HG03103 (cell line): ENCODE data around the gene PEMT.
"Not testable (repeated sequence)": the region's sequence is repeated elsewhere in the genome, so short reads cannot be mapped to it uniquely, and the experiment has no call there.

ENCODE experiments used
- ATAC-seq: cut with Tn5 transposase; IDR thresholded peaks from one replicate; pipeline ENCODE4 v1.9.1; 2021; ENCODE audit warnings: low read depth; ENCODE audit not compliant: unreplicated experiment

PEMT gene

DNA sequence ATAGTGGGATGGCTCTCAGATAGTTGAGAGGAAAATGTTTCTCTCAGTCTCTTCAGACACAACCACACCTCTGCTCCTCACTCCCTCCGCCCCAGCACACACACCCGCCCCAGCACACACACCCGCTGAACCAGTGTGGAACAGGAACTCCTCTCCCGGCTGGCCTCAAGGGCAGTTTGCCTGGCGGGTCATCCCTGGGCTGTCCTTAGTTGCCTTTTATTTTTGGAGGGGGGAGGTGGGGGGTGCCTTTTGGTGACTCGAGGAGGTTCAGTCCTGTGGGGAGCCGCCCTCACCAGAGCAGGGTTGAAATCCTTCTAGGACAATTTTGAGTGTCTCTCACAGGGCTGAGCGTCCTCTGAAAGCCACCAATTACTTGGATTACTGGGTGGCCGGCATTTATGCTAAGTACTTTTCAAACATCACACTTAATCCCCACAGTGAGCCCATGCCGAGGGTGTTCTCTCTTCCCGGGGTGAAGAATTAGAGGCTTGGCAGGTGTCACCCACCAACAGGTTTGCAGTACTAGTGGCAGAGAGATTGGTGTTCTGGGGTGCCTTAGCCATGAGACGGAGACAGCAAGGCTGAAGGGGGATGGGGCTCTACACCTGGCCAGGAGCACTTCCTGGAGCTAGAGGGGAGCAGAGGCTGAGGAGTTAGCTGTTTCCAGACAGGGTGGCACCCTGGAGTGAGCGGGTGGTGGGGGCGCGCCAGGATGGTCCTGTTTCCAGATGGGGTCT is 98.1 kb downstream of the PEMT start:
- ATAC-seq, result no peak

DNA sequence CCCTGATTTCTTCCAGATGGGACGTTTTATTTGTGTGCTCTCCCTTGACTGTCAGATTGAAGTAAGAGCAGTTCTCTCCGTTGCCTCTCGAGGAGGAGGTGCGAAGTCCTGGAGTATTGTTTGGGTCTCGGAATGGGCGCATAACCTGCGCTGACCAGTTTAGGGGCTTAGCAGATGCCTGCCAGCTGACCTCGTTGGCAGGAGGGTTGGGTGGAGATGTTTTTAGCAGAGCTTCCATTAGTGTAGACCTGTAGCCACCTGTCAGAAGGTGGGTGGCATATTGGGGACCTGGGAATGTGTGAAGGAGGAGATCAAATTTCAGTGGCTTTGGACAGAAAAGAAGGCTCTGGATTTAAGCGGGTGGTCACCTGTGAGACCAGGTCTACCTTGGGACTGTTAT is 98.9 kb downstream of the PEMT start:
- no peak for ATAC-seq

GRCh38 chr17:17492085-17492484 is 99.4 kb downstream of the PEMT start:
- ATAC-seq, result no peak

- ATAC-seq, result no peak
Measured at GRCh38 chr17:17491546-17491988, 99.9 kb downstream of the PEMT start.

GRCh38 chr17:17491031-17491471 is 100.5 kb downstream of the PEMT start:
- no peak for ATAC-seq

DNA sequence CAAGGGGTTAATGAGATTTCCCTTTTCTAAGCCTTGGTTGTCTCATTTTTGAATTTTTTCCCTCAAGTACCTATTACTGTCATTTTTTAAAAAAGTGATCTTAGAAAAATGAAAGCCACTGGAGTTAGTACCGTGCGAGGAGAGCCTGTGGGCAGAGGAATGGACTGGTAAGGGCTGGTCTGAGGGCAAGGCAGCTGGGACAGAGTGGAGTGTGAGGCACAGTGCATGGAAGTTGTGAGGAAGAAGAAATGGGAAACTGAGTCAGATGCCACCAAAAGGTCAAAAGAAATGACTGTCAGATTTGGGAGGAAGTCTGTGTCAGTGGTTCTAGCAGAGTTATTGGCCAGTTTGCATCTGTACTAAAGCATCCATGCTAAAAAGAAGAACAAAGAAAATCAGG is 103.5 kb downstream of the PEMT start:
- no peak for ATAC-seq

DNA sequence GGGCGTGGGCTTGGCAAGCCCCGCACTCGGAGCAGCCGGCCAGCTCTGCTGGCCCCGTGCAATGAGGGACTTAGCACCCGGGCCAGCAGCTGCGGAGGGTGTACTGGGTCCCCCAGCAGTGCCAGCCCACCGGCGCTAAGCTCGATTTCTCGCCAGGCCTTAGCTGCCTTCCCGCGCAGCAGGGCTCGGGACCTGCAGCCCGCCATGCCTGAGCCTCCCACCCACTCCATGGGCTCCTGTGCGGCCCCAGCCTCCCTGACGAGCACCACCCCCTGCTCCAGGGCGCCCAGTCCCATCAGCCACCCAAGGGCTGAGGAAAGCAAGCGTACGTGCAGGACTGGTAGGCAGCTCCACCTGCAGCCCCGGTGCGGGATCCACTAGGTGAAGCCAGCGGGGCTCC is 105.1 kb downstream of the PEMT start:
- not testable (repeated sequence) for ATAC-seq

- ATAC-seq, result no peak
Measured at GRCh38 chr17:17485420-17485819, 106.1 kb downstream of the PEMT start.

- no peak for ATAC-seq
Measured at GRCh38 chr17:17484451-17484899, 107.0 kb downstream of the PEMT start.

DNA sequence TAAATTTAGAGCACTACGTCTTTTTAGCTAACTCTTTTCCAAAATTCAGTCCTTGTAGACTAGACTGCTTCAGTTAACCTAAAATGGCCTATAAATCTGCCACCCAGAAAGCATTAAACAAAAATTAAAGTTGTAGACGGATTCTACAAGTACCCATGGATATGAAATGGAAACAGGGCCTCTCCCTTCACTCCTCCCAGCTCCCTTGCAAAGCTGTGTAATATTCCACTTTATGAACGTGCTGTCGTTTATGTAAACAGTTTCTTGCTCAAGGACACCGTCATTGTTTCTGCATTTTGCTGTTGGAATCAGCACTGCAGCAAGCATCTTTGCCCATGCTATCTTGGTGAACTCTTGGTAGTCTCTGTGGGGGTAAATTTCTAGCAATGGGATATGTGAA is 109.6 kb downstream of the PEMT start:
- no peak for ATAC-seq

- no peak for ATAC-seq
Measured at GRCh38 chr17:17480593-17481148, 110.8 kb downstream of the PEMT start.

GRCh38 chr17:17479209-17479608 is 112.3 kb downstream of the PEMT start:
- no peak for ATAC-seq

- peak; percentile 68 for ATAC-seq
Measured at GRCh38 chr17:17476865-17477467, 114.5 kb downstream of the PEMT start, which contains the start of gene MED9. TSS of gene MED9 (plus strand) at chr17:17477000. CDS start at chr17:17477042, 42 bp downstream.

- ATAC-seq, result no peak
Measured at GRCh38 chr17:17474341-17474740, 117.2 kb downstream of the PEMT start.

DNA sequence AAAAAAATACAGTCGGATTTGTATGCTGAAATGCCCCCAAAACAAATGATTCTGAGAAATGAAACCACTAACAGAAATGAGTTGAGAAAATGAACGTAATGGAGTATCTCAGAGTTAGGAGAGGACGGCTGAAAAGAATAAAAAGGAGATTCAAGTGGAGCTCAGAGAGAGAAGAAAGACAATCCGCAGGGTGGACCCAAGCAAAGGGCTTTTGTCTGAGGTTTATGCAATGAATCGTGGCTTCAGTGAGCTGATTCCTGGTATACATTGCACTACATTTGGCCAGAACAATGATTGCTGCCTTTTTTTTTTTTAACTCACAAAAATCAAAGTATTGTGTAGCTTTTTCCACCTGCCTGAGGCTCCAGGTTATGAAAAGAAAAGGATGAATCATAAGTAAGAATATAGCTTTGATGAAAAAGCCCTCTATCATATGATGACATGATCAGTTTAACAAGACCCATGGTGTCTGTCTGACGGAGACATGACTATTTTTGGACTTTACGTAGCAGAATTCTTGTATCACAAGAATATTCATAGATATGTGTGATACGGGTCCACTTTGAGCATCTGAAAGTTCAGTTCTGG is 119.1 kb downstream of the PEMT start:
- no peak for ATAC-seq

- ATAC-seq, result no peak
Measured at GRCh38 chr17:17469996-17470395, 121.5 kb downstream of the PEMT start.

GRCh38 chr17:17469358-17469757 is 122.2 kb downstream of the PEMT start:
- ATAC-seq, result no peak

- ATAC-seq, result no peak
Measured at GRCh38 chr17:17468217-17469010, 123.1 kb downstream of the PEMT start.

DNA sequence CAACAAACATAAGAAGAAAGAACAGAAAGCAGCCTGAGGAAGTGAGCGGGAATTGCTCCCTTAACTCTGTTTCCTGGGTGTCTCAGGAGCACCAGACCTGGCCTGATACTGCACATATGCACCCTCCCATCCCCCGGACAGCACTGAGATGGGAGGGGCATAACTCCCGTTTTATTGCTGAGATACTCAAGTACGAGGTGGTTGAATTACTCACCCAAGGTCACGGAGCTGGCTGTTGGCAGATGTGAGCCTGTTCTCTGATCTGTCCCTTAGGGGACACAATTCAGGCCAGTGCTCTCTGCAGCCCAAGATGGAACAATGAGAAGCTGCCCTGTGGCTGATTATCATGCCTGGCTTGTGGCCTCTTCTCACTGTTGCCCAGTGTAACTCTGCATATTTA is 123.8 kb downstream of the PEMT start:
- no peak for ATAC-seq

DNA sequence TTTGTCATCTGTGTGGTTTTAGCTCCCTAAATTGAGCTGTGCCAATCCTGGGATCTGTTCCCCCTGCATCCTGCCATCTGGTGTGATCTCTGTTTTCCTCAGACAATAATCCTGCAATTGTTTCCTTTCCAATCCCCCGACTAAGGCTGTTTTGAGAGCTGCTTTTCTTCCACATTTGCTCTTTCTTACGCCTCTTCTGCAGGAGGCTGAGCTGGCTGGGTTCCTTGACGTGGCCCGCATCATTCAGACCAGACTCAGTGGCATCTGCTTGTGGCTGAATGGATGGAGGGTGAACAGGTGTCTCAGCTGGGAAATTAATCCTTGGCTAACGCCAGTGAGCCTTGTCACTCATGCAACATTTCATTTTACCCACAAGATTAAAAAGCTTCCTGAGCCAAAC is 124.5 kb downstream of the PEMT start:
- ATAC-seq, result no peak

DNA sequence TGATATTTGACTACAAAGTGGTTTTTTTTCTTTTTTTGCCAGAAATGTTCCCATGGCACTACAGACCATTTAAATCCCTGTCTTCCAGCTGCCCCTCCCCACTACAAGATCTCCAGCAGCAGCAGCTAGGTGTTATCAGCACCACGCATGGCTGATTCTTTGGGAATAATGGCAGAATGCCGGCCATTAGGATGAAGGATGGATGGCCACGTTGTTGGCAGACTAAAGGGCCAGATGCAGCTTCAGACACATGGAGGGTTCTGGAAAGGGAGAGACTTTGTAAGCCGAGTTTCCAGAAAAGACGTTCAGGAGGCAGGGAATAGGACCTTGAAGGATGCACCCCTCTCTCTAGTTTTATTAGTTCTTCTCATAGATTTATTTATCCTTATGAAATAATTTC is 125.0 kb downstream of the PEMT start:
- ATAC-seq, result no peak
